Skeletal muscle cell (primary cell): Measurements from ENCODE around the gene OR6C2.
"Not testable (repeated sequence)": the region's sequence is repeated elsewhere in the genome, so short reads cannot be mapped to it uniquely, and the experiment has no call there.

Experiments
- DNase-seq: peaks from one replicate; pipeline ENCODE4 v3.0.0-alpha.2; 2010; ENCODE audit warnings: low read depth
- H3K4me3 ChIP-seq: 2 replicates; pipeline ENCODE4 v1.5.1; 2011; ENCODE audit warnings: low read depth, mild to moderate bottlenecking, control low read depth, low read length, moderate library complexity

OR6C2 gene

GRCh38 chr12:55443776-55444175 lies at the start of gene OR6C2:
Gene OR6C2, plus strand, starts transcription at chr12:55444076. Its CDS starts 8,138 bp downstream, at chr12:55452214.
- no peak for DNase-seq
- no peak within 1 kb of the TSS for H3K4me3 ChIP-seq

GRCh38 chr12:55396326-55396725 lies 47.5 kb upstream of the OR6C2 start:
- H3K4me3 ChIP-seq, result no peak overlapping the region
- no peak for DNase-seq

GRCh38 chr12:55400229-55400628 lies 43.6 kb upstream of the OR6C2 start, which contains the start of gene OR6C65:
Gene OR6C65, plus strand, starts transcription at chr12:55400529. Its CDS starts 0 bp downstream, at chr12:55400529.
- DNase-seq, result no peak
- H3K4me3 ChIP-seq, result no peak within 1 kb of the TSS

GRCh38 chr12:55407866-55408265 lies 36.0 kb upstream of the OR6C2 start:
- DNase-seq, result no peak
- no peak overlapping the region for H3K4me3 ChIP-seq

- not testable (repeated sequence) for DNase-seq
Measured at GRCh38 chr12:55409133-55409532, 34.7 kb upstream of the OR6C2 start.

GRCh38 chr12:55412138-55412537 lies 31.7 kb upstream of the OR6C2 start:
- not testable (repeated sequence) for DNase-seq

More at GRCh38 chr12:55409133-55409532, 34.7 kb upstream of the OR6C2 start:
- H3K4me3 ChIP-seq, result not testable (repeated sequence)

GRCh38 chr12:55413498-55414388 lies 30.1 kb upstream of the OR6C2 start:
- H3K4me3 ChIP-seq, DNase-seq: not testable (repeated sequence)

More at GRCh38 chr12:55412138-55412537, 31.7 kb upstream of the OR6C2 start:
- H3K4me3 ChIP-seq, result not testable (repeated sequence)

GRCh38 chr12:55414396-55414823 lies 29.5 kb upstream of the OR6C2 start:
- not testable (repeated sequence) for H3K4me3 ChIP-seq, DNase-seq

GRCh38 chr12:55414889-55415288 lies 29.0 kb upstream of the OR6C2 start:
- DNase-seq, H3K4me3 ChIP-seq: not testable (repeated sequence)

GRCh38 chr12:55416961-55417360 lies 26.9 kb upstream of the OR6C2 start:
- no peak overlapping the region for H3K4me3 ChIP-seq
- no peak for DNase-seq

GRCh38 chr12:55420307-55420962 lies 23.4 kb upstream of the OR6C2 start:
- no peak for DNase-seq
- no peak overlapping the region for H3K4me3 ChIP-seq

- no peak within 1 kb of the TSS for H3K4me3 ChIP-seq
- no peak for DNase-seq
Measured at GRCh38 chr12:55425954-55426353, 17.9 kb upstream of the OR6C2 start, which contains the start of gene OR6C76. Gene OR6C76, plus strand, starts transcription at chr12:55426254. Its CDS starts 0 bp downstream, at chr12:55426254.

- no peak for DNase-seq
- H3K4me3 ChIP-seq, result no peak overlapping the region
Measured at GRCh38 chr12:55428331-55429243, 15.3 kb upstream of the OR6C2 start.

GRCh38 chr12:55441233-55441632 lies 2.6 kb upstream of the OR6C2 start:
- not testable (repeated sequence) for DNase-seq, H3K4me3 ChIP-seq

- no peak for DNase-seq
- H3K4me3 ChIP-seq, result no peak overlapping the region
Measured at GRCh38 chr12:55445357-55445756, 1.5 kb downstream of the OR6C2 start.

- no peak for DNase-seq
- no peak overlapping the region for H3K4me3 ChIP-seq
Measured at GRCh38 chr12:55446326-55446725, 2.5 kb downstream of the OR6C2 start.

- H3K4me3 ChIP-seq, result no peak overlapping the region
- DNase-seq, result no peak
Measured at GRCh38 chr12:55448825-55449224, 4.9 kb downstream of the OR6C2 start.

GRCh38 chr12:55464926-55465325 lies 21.1 kb downstream of the OR6C2 start:
- not testable (repeated sequence) for H3K4me3 ChIP-seq, DNase-seq

GRCh38 chr12:55467836-55468235 lies 24.0 kb downstream of the OR6C2 start:
- H3K4me3 ChIP-seq, result no peak overlapping the region
- no peak for DNase-seq
